ENCODE measurements around the gene ANKRD17. TPM values are rescaled to one million over a fixed set of nuclear protein-coding genes. Genes with fewer than 3 reads are reported as not detected.

Gene ANKRD17
- total and polyA plus RNA-seq, 9 of the 15 experiments (the other 6 are each of a cell fraction or from before 2014, with no cell fraction given) = 25.5 to 86.9 (median 52.2) TPM

DNA sequence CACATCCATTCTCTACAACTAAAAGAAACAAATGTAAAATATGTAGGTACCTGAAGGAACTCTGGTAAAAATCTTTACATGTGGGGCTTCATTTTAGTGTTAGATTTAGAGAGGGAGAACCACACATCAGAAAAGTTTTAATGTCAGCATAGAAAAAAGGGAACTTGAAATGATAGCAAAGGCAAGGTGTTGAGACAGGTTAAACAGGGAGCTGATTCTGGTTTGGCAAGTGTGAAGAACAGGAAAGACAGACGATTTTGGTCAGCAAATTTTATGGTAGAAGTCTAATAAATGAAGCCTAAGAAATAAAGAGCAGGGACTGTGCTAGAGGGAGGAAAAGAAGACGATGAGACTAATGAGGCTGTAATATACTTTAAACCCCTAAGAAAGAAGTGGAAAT lies 121.5 kb downstream of the ANKRD17 start:
- Histone ChIP-seq H3K79me2 (ENCODE audit: control insufficient read depth, insufficient read depth, low read length) (peaks cover 50% of the 10 kb centered on the region), H3K4me3 (no peak overlapping the region), H3K4me1 (replicated peaks in 1 of 2; ENCODE audit: control insufficient read depth in 2 of 2, insufficient read depth in 2 of 2, low read length in 2 of 2) (no peaks in the 10 kb centered on the region), H3K9me3 (replicated peaks; ENCODE audit: control insufficient read depth, insufficient read depth, low read depth, low read length) (no peaks in the 10 kb centered on the region), H3K36me3 (ENCODE audit: control insufficient read depth, insufficient read depth, low read length) (peaks cover 93% of the 10 kb centered on the region), H3K27ac (ENCODE audit: extremely low read depth, low read depth, low read length) (no peak overlapping the region), H3K27me3 (ENCODE audit: control insufficient read depth in 2 of 2, insufficient read depth in 2 of 2, low read length in 2 of 2) (no peaks in the 10 kb centered on the region), H4K20me1 (replicated peaks; ENCODE audit: control insufficient read depth, insufficient read depth, low read length) (no peaks in the 10 kb centered on the region), H3K4me2 (ENCODE audit: insufficient read depth, low read length) (no peak overlapping the region), H3K9me1 (ENCODE audit: control insufficient read depth, insufficient read depth, low read length) (no peaks in the 10 kb centered on the region), H2AFZ (ENCODE audit: low read depth, low read length) (no peak overlapping the region), H3K9ac (ENCODE audit: insufficient read depth in 1 of 2, low read depth in 2 of 2, low read length in 2 of 2) (no peak overlapping the region)
- ChIA-PET CTCF (ENCODE audit: low intra/inter-chr PET ratio) (no interaction called here), POLR2A (no interaction called here)
- DNase-seq (ENCODE audit: extremely low read depth in 1 of 4, low spot score in 3 of 4) = no peak
- in situ Hi-C loops (cut with MboI) = no loop called here
- no TSS peak for BruUV-seq (replicated peaks)
- FAIRE-seq = no peak
- intact Hi-C loops (cut with micrococcal nuclease) = no loop called here
- 55% methylated on average over 2 of the region's 2 CpGs for WGBS (ENCODE audit: insufficient coverage, low coverage, missing lambda C conversion rate)
- no peak for ATAC-seq
- TF ChIP-seq NCOA2 (IDR thresholded peaks at IDR 0.05; ENCODE audit: partially characterized antibody in 2 of 2) = no peak
- TF ChIP-seq, protein P1, sequence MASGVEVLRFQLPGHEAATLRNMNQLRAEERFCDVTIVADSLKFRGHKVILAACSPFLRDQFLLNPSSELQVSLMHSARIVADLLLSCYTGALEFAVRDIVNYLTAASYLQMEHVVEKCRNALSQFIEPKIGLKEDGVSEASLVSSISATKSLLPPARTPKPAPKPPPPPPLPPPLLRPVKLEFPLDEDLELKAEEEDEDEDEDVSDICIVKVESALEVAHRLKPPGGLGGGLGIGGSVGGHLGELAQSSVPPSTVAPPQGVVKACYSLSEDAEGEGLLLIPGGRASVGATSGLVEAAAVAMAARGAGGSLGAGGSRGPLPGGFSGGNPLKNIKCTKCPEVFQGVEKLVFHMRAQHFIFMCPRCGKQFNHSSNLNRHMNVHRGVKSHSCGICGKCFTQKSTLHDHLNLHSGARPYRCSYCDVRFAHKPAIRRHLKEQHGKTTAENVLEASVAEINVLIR (CRISPR knock-in tag; IDR thresholded peaks at IDR 0.05) = no peak
- no peak for TF ChIP-seq SMARCA4 (IDR thresholded peaks at IDR 0.05)
- TF ChIP-seq, protein P2, sequence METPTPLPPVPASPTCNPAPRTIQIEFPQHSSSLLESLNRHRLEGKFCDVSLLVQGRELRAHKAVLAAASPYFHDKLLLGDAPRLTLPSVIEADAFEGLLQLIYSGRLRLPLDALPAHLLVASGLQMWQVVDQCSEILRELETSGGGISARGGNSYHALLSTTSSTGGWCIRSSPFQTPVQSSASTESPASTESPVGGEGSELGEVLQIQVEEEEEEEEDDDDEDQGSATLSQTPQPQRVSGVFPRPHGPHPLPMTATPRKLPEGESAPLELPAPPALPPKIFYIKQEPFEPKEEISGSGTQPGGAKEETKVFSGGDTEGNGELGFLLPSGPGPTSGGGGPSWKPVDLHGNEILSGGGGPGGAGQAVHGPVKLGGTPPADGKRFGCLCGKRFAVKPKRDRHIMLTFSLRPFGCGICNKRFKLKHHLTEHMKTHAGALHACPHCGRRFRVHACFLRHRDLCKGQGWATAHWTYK (CRISPR knock-in tag; IDR thresholded peaks at IDR 0.05) = no peak
- TF ChIP-seq RB1 (IDR thresholded peaks at IDR 0.05; ENCODE audit: low read depth) = no peak
- TF ChIP-seq, protein P3, sequence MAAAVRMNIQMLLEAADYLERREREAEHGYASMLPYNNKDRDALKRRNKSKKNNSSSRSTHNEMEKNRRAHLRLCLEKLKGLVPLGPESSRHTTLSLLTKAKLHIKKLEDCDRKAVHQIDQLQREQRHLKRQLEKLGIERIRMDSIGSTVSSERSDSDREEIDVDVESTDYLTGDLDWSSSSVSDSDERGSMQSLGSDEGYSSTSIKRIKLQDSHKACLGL (CRISPR knock-in tag; IDR thresholded peaks at IDR 0.05; ENCODE audit: borderline replicate concordance, poor library complexity, severe bottlenecking) = no peak
- no peak for TF ChIP-seq GTF2A2 (tag; IDR thresholded peaks at IDR 0.05)
- no peak for TF ChIP-seq HCFC1 (IDR thresholded peaks at IDR 0.05; ENCODE audit: low read depth, low read length)
- TF ChIP-seq, protein P4, sequence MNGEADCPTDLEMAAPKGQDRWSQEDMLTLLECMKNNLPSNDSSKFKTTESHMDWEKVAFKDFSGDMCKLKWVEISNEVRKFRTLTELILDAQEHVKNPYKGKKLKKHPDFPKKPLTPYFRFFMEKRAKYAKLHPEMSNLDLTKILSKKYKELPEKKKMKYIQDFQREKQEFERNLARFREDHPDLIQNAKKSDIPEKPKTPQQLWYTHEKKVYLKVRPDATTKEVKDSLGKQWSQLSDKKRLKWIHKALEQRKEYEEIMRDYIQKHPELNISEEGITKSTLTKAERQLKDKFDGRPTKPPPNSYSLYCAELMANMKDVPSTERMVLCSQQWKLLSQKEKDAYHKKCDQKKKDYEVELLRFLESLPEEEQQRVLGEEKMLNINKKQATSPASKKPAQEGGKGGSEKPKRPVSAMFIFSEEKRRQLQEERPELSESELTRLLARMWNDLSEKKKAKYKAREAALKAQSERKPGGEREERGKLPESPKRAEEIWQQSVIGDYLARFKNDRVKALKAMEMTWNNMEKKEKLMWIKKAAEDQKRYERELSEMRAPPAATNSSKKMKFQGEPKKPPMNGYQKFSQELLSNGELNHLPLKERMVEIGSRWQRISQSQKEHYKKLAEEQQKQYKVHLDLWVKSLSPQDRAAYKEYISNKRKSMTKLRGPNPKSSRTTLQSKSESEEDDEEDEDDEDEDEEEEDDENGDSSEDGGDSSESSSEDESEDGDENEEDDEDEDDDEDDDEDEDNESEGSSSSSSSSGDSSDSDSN (IDR thresholded peaks at IDR 0.05; ENCODE audit: borderline replicate concordance in 1 of 2, low read depth in 2 of 2, low read length in 2 of 2) = no peak
